ENCODE measurements around the gene TSC22D2. TPM values are rescaled to one million over a fixed set of nuclear protein-coding genes. Genes with fewer than 3 reads are reported as not detected.

Gene TSC22D2
- total RNA-seq, 2 donors from 2014 or later, result 13.9 to 14.6 TPM

- peaks cover 4% of the 10 kb centered on the region for H3K4me1 Mint-ChIP-seq
- ATAC-seq (replicated peaks), result no peak
- H3K27ac Mint-ChIP-seq, result no peak overlapping the region
- peaks cover 12% of the 10 kb centered on the region for H3K36me3 Mint-ChIP-seq (ENCODE audit: low read depth)
- H3K9me3 Mint-ChIP-seq, result no peaks in the 10 kb centered on the region
- H3K27me3 Mint-ChIP-seq, result no peaks in the 10 kb centered on the region
- H3K4me3 Mint-ChIP-seq, result no peak overlapping the region
These were observed 28.1 kb downstream of the TSC22D2 start for GRCh38 chr3:150436161-150436560.

GRCh38 chr3:150439657-150440056, 31.6 kb downstream of the TSC22D2 start:
- Mint-ChIP-seq H3K27me3 (no peaks in the 10 kb centered on the region), H3K27ac (no peak overlapping the region), H3K4me1 (peaks cover 4% of the 10 kb centered on the region), H3K9me3 (no peaks in the 10 kb centered on the region), H3K4me3 (no peak overlapping the region), H3K36me3 (ENCODE audit: low read depth) (peaks cover 34% of the 10 kb centered on the region)
- ATAC-seq (replicated peaks), result no peak

DNA sequence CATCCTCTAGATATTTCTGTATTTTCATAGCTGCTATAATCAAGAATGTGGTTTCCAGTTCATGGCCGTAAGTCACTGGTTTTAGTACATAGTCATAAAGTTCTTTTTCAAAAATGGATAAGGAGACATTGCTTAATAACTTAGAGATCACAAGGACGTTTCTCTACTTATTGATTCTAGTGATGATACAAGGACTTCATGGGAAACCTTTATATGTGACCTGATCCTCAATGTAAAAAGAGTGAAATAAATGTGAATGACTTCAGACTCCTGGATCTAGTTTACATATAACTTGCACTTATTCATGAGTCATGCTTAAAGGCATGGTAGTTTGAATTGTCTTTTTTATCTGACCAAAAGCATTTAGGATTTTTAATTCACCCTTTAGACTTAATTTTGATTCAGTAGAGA, 35.2 kb downstream of the TSC22D2 start:
- H3K9me3 Mint-ChIP-seq, result no peaks in the 10 kb centered on the region
- H3K36me3 Mint-ChIP-seq (ENCODE audit: low read depth), result peaks cover 34% of the 10 kb centered on the region
- H3K27ac Mint-ChIP-seq, result no peak overlapping the region
- H3K4me1 Mint-ChIP-seq, result peaks cover 23% of the 10 kb centered on the region
- ATAC-seq (replicated peaks), result no peak
- H3K4me3 Mint-ChIP-seq, result no peak overlapping the region
- no peaks in the 10 kb centered on the region for H3K27me3 Mint-ChIP-seq

DNA sequence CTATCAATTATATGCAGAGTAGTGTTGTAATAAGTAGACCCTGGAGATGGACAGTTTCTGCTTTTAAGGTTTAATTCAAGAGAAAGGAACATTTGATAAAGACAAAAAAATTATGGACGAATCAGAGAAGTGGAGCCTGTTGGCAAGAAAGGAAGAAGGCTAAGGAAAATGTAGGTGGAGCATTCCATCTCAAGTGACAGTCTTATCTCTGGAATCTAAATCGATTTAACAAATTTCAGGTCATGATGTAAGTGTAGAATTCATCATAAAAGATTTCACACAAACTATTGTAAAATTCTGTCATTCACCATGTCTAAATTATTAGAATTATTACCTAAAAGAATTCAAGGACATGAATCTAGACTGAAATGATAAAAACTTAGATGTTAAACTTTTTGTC, 36.3 kb downstream of the TSC22D2 start:
- Mint-ChIP-seq H3K36me3 (ENCODE audit: low read depth) (peaks cover 34% of the 10 kb centered on the region), H3K4me3 (no peak overlapping the region)
- no peak for ATAC-seq (replicated peaks)

GRCh38 chr3:150446470-150446977, 38.4 kb downstream of the TSC22D2 start:
- no peak for ATAC-seq (replicated peaks)
- Mint-ChIP-seq H3K27me3 (no peaks in the 10 kb centered on the region), H3K36me3 (ENCODE audit: low read depth) (peaks cover 23% of the 10 kb centered on the region), H3K4me1 (peaks cover 36% of the 10 kb centered on the region), H3K4me3 (no peak overlapping the region), H3K9me3 (no peaks in the 10 kb centered on the region), H3K27ac (peak overlapping the region; percentile 8)

More for the DNA sequence above, 36.3 kb downstream of the TSC22D2 start:
- Mint-ChIP-seq H3K27ac (no peak overlapping the region), H3K9me3 (no peaks in the 10 kb centered on the region), H3K27me3 (no peaks in the 10 kb centered on the region), H3K4me1 (peaks cover 29% of the 10 kb centered on the region)

- Mint-ChIP-seq H3K4me3 (no peak overlapping the region), H3K9me3 (no peaks in the 10 kb centered on the region), H3K27me3 (no peaks in the 10 kb centered on the region), H3K36me3 (ENCODE audit: low read depth) (peaks cover 18% of the 10 kb centered on the region), H3K4me1 (peaks cover 32% of the 10 kb centered on the region), H3K27ac (peak overlapping the region; percentile 32)
- no peak for ATAC-seq (replicated peaks)
These were observed 39.0 kb downstream of the TSC22D2 start for GRCh38 chr3:150447084-150447483.

GRCh38 chr3:150447631-150448465, 39.8 kb downstream of the TSC22D2 start:
- Mint-ChIP-seq H3K36me3 (ENCODE audit: low read depth) (peaks cover 14% of the 10 kb centered on the region), H3K27me3 (no peaks in the 10 kb centered on the region), H3K4me1 (peaks cover 32% of the 10 kb centered on the region), H3K9me3 (no peaks in the 10 kb centered on the region), H3K4me3 (no peak overlapping the region), H3K27ac (peak overlapping the region; percentile 32)
- ATAC-seq (replicated peaks), result no peak

GRCh38 chr3:150449169-150449721, 41.1 kb downstream of the TSC22D2 start:
- peak; percentile 37 for ATAC-seq (replicated peaks)
- Mint-ChIP-seq H3K9me3 (no peaks in the 10 kb centered on the region), H3K27me3 (no peaks in the 10 kb centered on the region), H3K27ac (peak overlapping the region; percentile 3), H3K4me3 (no peak overlapping the region), H3K4me1 (peaks cover 32% of the 10 kb centered on the region), H3K36me3 (ENCODE audit: low read depth) (peaks cover under 1% of the 10 kb centered on the region)

- Mint-ChIP-seq H3K36me3 (ENCODE audit: low read depth) (peaks cover 4% of the 10 kb centered on the region), H3K4me3 (no peak overlapping the region), H3K9me3 (no peaks in the 10 kb centered on the region), H3K4me1 (peaks cover 32% of the 10 kb centered on the region), H3K27me3 (no peaks in the 10 kb centered on the region), H3K27ac (peak overlapping the region; percentile 42)
- ATAC-seq (replicated peaks), result no peak
These were observed 42.8 kb downstream of the TSC22D2 start for GRCh38 chr3:150450916-150451315.

DNA sequence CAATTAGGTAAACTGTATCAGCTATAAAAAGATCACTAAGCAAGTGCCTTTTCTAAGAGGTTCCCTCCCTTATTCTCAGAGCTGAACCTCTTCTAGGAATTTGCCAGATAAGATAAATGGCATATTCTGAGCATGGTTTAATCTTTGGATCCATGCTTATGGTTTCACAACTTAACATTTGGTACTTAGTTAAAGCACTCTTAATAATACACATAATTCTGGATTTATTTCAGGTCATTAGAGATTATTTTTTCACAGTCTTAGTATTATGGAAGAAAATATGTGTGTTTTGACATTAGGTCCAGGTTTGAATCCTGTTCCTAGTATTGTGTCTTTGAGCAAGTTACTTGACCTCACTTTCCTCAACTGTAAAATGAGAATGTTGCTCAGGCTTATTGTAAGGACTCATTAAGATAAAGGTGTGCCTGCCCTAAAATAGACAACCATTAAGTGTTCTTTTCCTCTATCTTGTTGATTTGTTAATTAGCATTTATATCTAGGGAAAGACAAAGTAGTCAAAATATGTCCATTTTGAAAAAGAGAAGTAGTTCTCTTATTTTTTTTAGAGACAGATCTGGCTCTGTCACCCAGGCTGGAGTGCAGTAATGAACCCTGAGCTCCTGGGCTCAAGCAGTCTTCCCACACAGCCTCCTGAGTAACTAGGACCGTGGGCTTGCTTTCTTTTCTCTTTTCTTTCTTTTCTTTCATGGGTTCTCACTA, 43.4 kb downstream of the TSC22D2 start:
- H3K27me3 Mint-ChIP-seq, result no peaks in the 10 kb centered on the region
- no peak for ATAC-seq (replicated peaks)
- no peak overlapping the region for H3K4me3 Mint-ChIP-seq
- peaks cover 6% of the 10 kb centered on the region for H3K36me3 Mint-ChIP-seq (ENCODE audit: low read depth)
- no peaks in the 10 kb centered on the region for H3K9me3 Mint-ChIP-seq
- peaks cover 27% of the 10 kb centered on the region for H3K4me1 Mint-ChIP-seq
- H3K27ac Mint-ChIP-seq, result no peak overlapping the region

DNA sequence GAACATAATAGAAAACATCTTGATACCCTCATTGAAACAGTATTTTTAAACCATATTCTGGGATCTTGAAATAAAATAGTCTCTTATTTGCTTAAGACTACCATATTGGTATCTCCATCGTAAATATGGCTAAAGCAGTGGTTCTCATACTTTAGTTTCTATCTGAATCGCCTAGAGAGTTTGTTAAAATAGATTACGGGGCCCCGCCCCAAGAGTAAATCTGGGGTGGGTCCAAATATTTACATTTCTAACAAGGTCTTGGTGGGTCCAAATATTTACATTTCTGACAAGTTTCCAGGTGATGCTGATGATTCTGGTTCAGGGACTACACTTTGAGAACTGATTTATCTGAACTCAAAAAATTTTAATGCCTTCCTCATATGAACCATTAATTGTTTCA, 45.3 kb downstream of the TSC22D2 start:
- no peak overlapping the region for H3K4me3 Mint-ChIP-seq
- H3K27me3 Mint-ChIP-seq, result no peaks in the 10 kb centered on the region
- H3K36me3 Mint-ChIP-seq (ENCODE audit: low read depth), result peaks cover 25% of the 10 kb centered on the region
- peaks cover 13% of the 10 kb centered on the region for H3K4me1 Mint-ChIP-seq
- H3K27ac Mint-ChIP-seq, result no peak overlapping the region
- no peak for ATAC-seq (replicated peaks)
- no peaks in the 10 kb centered on the region for H3K9me3 Mint-ChIP-seq

DNA sequence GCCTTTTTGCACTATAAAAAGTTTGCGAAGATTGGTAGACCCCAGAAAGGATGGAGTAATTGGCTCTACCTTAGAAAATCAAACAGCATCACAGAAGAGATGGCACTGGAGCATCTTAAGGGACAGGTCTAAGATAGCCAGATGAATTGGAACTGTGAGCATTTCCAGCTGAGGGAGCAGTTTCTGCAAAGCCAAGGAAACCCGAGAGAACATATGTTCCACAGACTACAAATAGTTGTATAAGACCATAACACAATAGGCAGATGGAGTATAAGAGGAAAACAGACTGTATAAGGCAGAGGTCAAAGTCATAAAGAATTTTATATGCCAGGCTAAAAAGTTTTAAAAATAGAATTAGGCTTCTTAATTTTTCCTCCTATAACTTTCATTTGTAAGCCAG, 46.0 kb downstream of the TSC22D2 start:
- H3K36me3 Mint-ChIP-seq (ENCODE audit: low read depth), result peaks cover 32% of the 10 kb centered on the region
- no peak overlapping the region for H3K27ac Mint-ChIP-seq
- no peaks in the 10 kb centered on the region for H3K27me3 Mint-ChIP-seq
- H3K9me3 Mint-ChIP-seq, result no peaks in the 10 kb centered on the region
- peaks cover 10% of the 10 kb centered on the region for H3K4me1 Mint-ChIP-seq
- no peak overlapping the region for H3K4me3 Mint-ChIP-seq
- ATAC-seq (replicated peaks), result no peak

DNA sequence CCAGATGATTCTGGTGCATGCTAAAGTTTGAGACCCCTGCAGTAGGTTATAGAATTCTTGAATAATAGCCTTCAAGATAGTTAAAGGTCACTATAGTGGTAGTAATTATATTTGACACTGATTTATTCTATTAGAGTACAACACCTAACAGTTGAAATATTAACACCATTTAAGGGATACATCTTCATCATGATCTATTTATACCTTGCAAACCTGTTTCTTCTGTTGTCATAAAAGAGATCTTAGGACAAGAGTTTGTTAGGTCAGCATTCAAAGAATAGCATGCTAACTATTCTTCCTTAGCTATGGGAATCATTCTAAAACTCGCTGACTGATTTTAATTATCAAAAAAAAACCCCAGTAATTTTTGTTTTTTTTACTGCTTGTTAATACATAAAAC, 46.5 kb downstream of the TSC22D2 start:
- ATAC-seq (replicated peaks), result no peak
- Mint-ChIP-seq H3K4me3 (no peak overlapping the region), H3K4me1 (peaks cover 5% of the 10 kb centered on the region), H3K27ac (no peak overlapping the region), H3K9me3 (no peaks in the 10 kb centered on the region), H3K27me3 (no peaks in the 10 kb centered on the region), H3K36me3 (ENCODE audit: low read depth) (peaks cover 37% of the 10 kb centered on the region)

GRCh38 chr3:150455341-150455740, 47.2 kb downstream of the TSC22D2 start:
- Mint-ChIP-seq H3K27ac (no peak overlapping the region), H3K4me1 (peaks cover 5% of the 10 kb centered on the region), H3K4me3 (no peak overlapping the region), H3K27me3 (no peaks in the 10 kb centered on the region), H3K36me3 (ENCODE audit: low read depth) (peaks cover 39% of the 10 kb centered on the region), H3K9me3 (no peaks in the 10 kb centered on the region)
- ATAC-seq (replicated peaks), result no peak
